Lower lobe of right lung (tissue), 2 donors: ENCODE results near the gene LCN1. TPM values are rescaled to one million over a fixed set of nuclear protein-coding genes. Genes with fewer than 3 reads are reported as not detected.

Source experiments
- ATAC-seq, 2 donors: fragments of 200-7000 bp; cut with Tn5 transposase; one replicate each; pipeline ENCODE4 v1.9.1; 2020 to 2022; ENCODE audit warnings: mild to moderate bottlenecking in 2 of 2, moderate library complexity in 2 of 2
- DNase-seq: peaks from one replicate; pipeline ENCODE4 v3.0.0-alpha.2; 2020
- H3K27ac ChIP-seq: fragments of 200-600 bp; one replicate; pipeline ENCODE4 v1.8.0; 2022
- H3K27me3 ChIP-seq: fragments of 200-600 bp; one replicate; pipeline ENCODE4 v1.8.0; 2022; ENCODE audit warnings: low read depth
- H3K36me3 ChIP-seq: fragments of 200-600 bp; one replicate; pipeline ENCODE4 v1.8.0; 2022; ENCODE audit warnings: mild to moderate bottlenecking
- H3K4me1 ChIP-seq: fragments of 200-600 bp; one replicate; pipeline ENCODE4 v1.8.0; 2022
- H3K4me3 ChIP-seq: fragments of 200-600 bp; one replicate; pipeline ENCODE4 v1.8.0; 2022; ENCODE audit warnings: mild to moderate bottlenecking
- H3K9me3 ChIP-seq: fragments of 200-600 bp; one replicate; pipeline ENCODE4 v1.8.0; 2022
- CTCF ChIP-seq: fragments of 200-600 bp; IDR thresholded peaks from one replicate; pipeline ENCODE4 v1.8.0; 2022; ENCODE audit warnings: antibody characterized with exemption, mild to moderate bottlenecking
- intact Hi-C: fragments of 100-400 bp; cut with DNase I; formaldehyde crosslinking; loops from one replicate; pipeline ENCODE4 v1.11.0; 2022
- total RNA-seq: library from RNA; stranded (reverse); fragmentation: NEBNext Ultra II Directional; extraction: Animal tissue kit (Norgen Biotek cat#: 25700); gene quantifications from one replicate; pipeline ENCODE4 v1.2.1, GENCODE V29; 2021
- donor health status: DM: no; HTN: yes; CAD: no; lungs with severe emphysema.

Gene LCN1
- total RNA-seq, 1 donor from 2014 or later = not detected

GRCh38 chr9:135516132-135516860, 4.9 kb upstream of the LCN1 start:
- DNase-seq = no peak
- intact Hi-C loops = no loop called here
- H3K36me3 ChIP-seq = no peaks in the 10 kb centered on the region
- peaks cover 5% of the 10 kb centered on the region for H3K27me3 ChIP-seq
- TF ChIP-seq CTCF = no peak
- H3K9me3 ChIP-seq = no peaks in the 10 kb centered on the region
- no peak for ATAC-seq
- H3K4me1 ChIP-seq = no peaks in the 10 kb centered on the region
- H3K27ac ChIP-seq = no peak overlapping the region
- H3K4me3 ChIP-seq = no peak overlapping the region

- Histone ChIP-seq H3K27me3 (peaks cover 10% of the 10 kb centered on the region), H3K36me3 (no peaks in the 10 kb centered on the region), H3K4me1 (no peaks in the 10 kb centered on the region), H3K9me3 (no peaks in the 10 kb centered on the region), H3K4me3 (no peak overlapping the region), H3K27ac (no peak overlapping the region)
- ATAC-seq (no peak), DNase-seq (no peak)
- no peak for TF ChIP-seq CTCF
- intact Hi-C loops = no loop called here
Measured at GRCh38 chr9:135517407-135517822, 3.8 kb upstream of the LCN1 start.

GRCh38 chr9:135519179-135519971, 1.9 kb upstream of the LCN1 start:
- ATAC-seq = no peak
- Histone ChIP-seq H3K27me3 (peaks cover 11% of the 10 kb centered on the region), H3K4me3 (no peak overlapping the region), H3K36me3 (no peaks in the 10 kb centered on the region), H3K27ac (no peak overlapping the region), H3K4me1 (no peaks in the 10 kb centered on the region), H3K9me3 (no peaks in the 10 kb centered on the region)
- intact Hi-C loops = no loop called here
- no peak for DNase-seq
- no peak for TF ChIP-seq CTCF

GRCh38 chr9:135521608-135522095, 412 bp downstream of the LCN1 start:
- H3K36me3 ChIP-seq = no peaks in the 10 kb centered on the region
- no peak for DNase-seq
- H3K4me1 ChIP-seq = no peaks in the 10 kb centered on the region
- intact Hi-C loops = no loop called here
- no peak overlapping the region for H3K27ac ChIP-seq
- H3K9me3 ChIP-seq = no peaks in the 10 kb centered on the region
- ATAC-seq = no peak
- TF ChIP-seq CTCF = no peak
- peaks cover 11% of the 10 kb centered on the region for H3K27me3 ChIP-seq
- H3K4me3 ChIP-seq = no peak overlapping the region

- Histone ChIP-seq H3K4me1 (no peaks in the 10 kb centered on the region), H3K27me3 (peaks cover 10% of the 10 kb centered on the region), H3K36me3 (no peaks in the 10 kb centered on the region), H3K4me3 (no peak overlapping the region), H3K27ac (no peak overlapping the region), H3K9me3 (no peaks in the 10 kb centered on the region)
- no peak for TF ChIP-seq CTCF
- no peak for DNase-seq
- intact Hi-C loops = no loop called here
- ATAC-seq = no peak
Measured at GRCh38 chr9:135522137-135522877, 1.1 kb downstream of the LCN1 start.
